K562 (cell line): Measurements from ENCODE around the gene IFNGR2. TPM values are rescaled to one million over a fixed set of nuclear protein-coding genes. Genes with fewer than 3 reads are reported as not detected.
A peak's percentile ranks its signal among the peaks of the same experiment; 100 is the strongest.

Source experiments
- CHD2 ChIP-seq: IDR thresholded peaks from 2 replicates; pipeline ENCODE4 v1.6.1; 2011; ENCODE audit warnings: low read depth, low read length
- CXXC5 ChIP-seq: fragments of 250-450 bp; sonication (Bioruptor Pico); IDR thresholded peaks from 2 replicates; pipeline ENCODE4 v1.8.0; 2022; ENCODE audit warnings: inconsistent platforms, mild to moderate bottlenecking, moderate library complexity
- ETV1 ChIP-seq: fragments of 450-650 bp; conservative IDR thresholded peaks from 2 replicates; pipeline ENCODE4 v1.6.1; 2016; ENCODE audit warnings: missing genetic modification characterization, control low read depth, low read depth, missing compliant biosample characterization
- KDM2B ChIP-seq: fragments of 250-450 bp; sonication (Bioruptor Pico); IDR thresholded peaks from 2 replicates; pipeline ENCODE4 v1.8.0; 2021; ENCODE audit warnings: mild to moderate bottlenecking, moderate library complexity
- NELFE ChIP-seq: IDR thresholded peaks from 2 replicates; pipeline ENCODE4 v1.6.1; 2011; ENCODE audit warnings: mild to moderate bottlenecking; ENCODE audit not compliant: insufficient read depth, insufficient read length
- PBX2 ChIP-seq, 2 experiments: IDR thresholded peaks in 1 of 2; conservative IDR thresholded peaks in 1 of 2; 2 replicates each; pipeline ENCODE4 v1.6.1; 2016; ENCODE audit warnings: low read depth in 2 of 2, mild to moderate bottlenecking in 1 of 2, missing compliant biosample characterization in 1 of 2, missing genetic modification characterization in 1 of 2, moderate library complexity in 1 of 2
- SAFB ChIP-seq: fragments of 200-400 bp; formaldehyde crosslinking; IDR thresholded peaks from 2 replicates; pipeline ENCODE4 v1.6.1; 2017; ENCODE audit warnings: low read depth, low read length, borderline replicate concordance
- TGIF2 ChIP-seq: sonication (generic); formaldehyde crosslinking; IDR thresholded peaks from 2 replicates; pipeline ENCODE4 v1.8.1; 2022; ENCODE audit warnings: mild to moderate bottlenecking, missing genetic modification reagents, moderate library complexity
- THAP12 ChIP-seq: fragments of 250-450 bp; sonication (Bioruptor Pico); IDR thresholded peaks from 2 replicates; pipeline ENCODE4 v1.9.0; 2021; ENCODE audit warnings: mild to moderate bottlenecking, inconsistent platforms
- ZBTB26 ChIP-seq: fragments of 450-650 bp; formaldehyde crosslinking; IDR thresholded peaks from 2 replicates; pipeline ENCODE4 v1.4.0; 2022; ENCODE audit warnings: missing genetic modification characterization
- ZBTB33 ChIP-seq: sonication (generic); formaldehyde crosslinking; IDR thresholded peaks from 2 replicates; pipeline ENCODE4 v1.8.1; 2023; ENCODE audit warnings: mild to moderate bottlenecking, missing genetic modification reagents
- ZNF436 ChIP-seq: fragments of 250-450, 450-650 bp; sonication (Bioruptor Pico); formaldehyde crosslinking; IDR thresholded peaks from 2 replicates; pipeline ENCODE4 v1.7.0; 2020; ENCODE audit warnings: mild to moderate bottlenecking
- ZNF609 ChIP-seq: sonication (generic); formaldehyde crosslinking; IDR thresholded peaks from 2 replicates; pipeline ENCODE4 v1.8.1; 2023; ENCODE audit warnings: missing genetic modification reagents, mild to moderate bottlenecking, borderline replicate concordance
- polyA plus RNA-seq, 8 experiments: library from polyadenylated mRNA; depleted of rRNA in 4 of 8; stranded (reverse) in 5 of 8; unstranded in 3 of 8; fragments of >200 nt; fragmentation: Nextera tagmentation in 2 of 8; fragmentation: Illumina TruSeq in 1 of 8; extraction: Ambion mirVana in 2 of 8; extraction: Trizol in 1 of 8; gene quantifications; 2 replicates each; pipeline versions ENCODE4 v1.2.1 to v1.2.3, GENCODE V29; 2011 to 2014; ENCODE audit warnings: inconsistent platforms in 1 of 8, missing spikeins in 1 of 8
- total RNA-seq, 7 experiments: library from RNA; depleted of rRNA in 6 of 7; stranded (reverse); fragments of >200 nt in 6 of 7; fragmentation: Illumina TruSeq in 2 of 7; extraction: Trizol in 2 of 7; gene quantifications; 2 replicates each; pipeline versions ENCODE4 v1.2.1 to v1.2.3, GENCODE V29; 2011 to 2021; ENCODE audit warnings: low replicate concordance in 1 of 7

Gene IFNGR2
- total and polyA plus RNA-seq, 9 of the 15 experiments (the other 6 are each of a cell fraction or from before 2014, with no cell fraction given): 6.7 to 58.0 (median 28.5) TPM

- TF ChIP-seq TGIF2 (CRISPR knock-in tag): no peak
- TF ChIP-seq ZBTB26: no peak
- TF ChIP-seq SAFB: no peak
- no peak for TF ChIP-seq THAP12
- TF ChIP-seq CXXC5 (CRISPR knock-in tag): no peak
- TF ChIP-seq ZBTB33 (CRISPR knock-in tag): 0 out of 2 replicates have a peak, but pooled peaks have one; percentile 40
- TF ChIP-seq PBX2 (CRISPR knock-in tag; IDR thresholded peaks at IDR 0.05; ENCODE audit: low read depth): no peak
- TF ChIP-seq PBX2 (tag; conservative IDR thresholded peaks at IDR 0.05; ENCODE audit: low read depth): no peak
- no peak for TF ChIP-seq ZNF436 (CRISPR knock-in tag)
- TF ChIP-seq CHD2: no peak
- no peak for TF ChIP-seq ETV1 (tag)
- no peak for TF ChIP-seq KDM2B (CRISPR knock-in tag)
- no peak for TF ChIP-seq ZNF609
- TF ChIP-seq NELFE: no peak
These were observed 35.1 kb upstream of the IFNGR2 start (continued) for GRCh38 chr21:33368124-33368523.
